Spleen (tissue), 7 donors: Measurements from ENCODE around the gene POU6F2.

ENCODE experiments used
- CTCF ChIP-seq, 11 experiments: fragments of 200-600 bp in 7 of 11; fragments of 450-650 bp in 4 of 11; sonication (generic) in 4 of 11; IDR thresholded peaks in 8 of 11; conservative IDR thresholded peaks in 3 of 11; 1 replicate in 7 of 11; 2 replicates in 4 of 11; pipeline versions ENCODE4 v1.4.0 to v1.8.0; 2016 to 2021; ENCODE audit warnings: antibody characterized with exemption in 11 of 11, inconsistent platforms in 4 of 11, mild to moderate bottlenecking in 1 of 11
- POLR2A ChIP-seq, 3 donors: fragments of 450-650 bp; IDR thresholded peaks; one replicate each; pipeline ENCODE4 v1.5.1; 2017; ENCODE audit warnings: antibody characterized with exemption in 3 of 3, mild to moderate bottlenecking in 1 of 3
- POLR2AphosphoS5 ChIP-seq, 3 donors: sonication (generic); formaldehyde crosslinking; IDR thresholded peaks; one replicate each; pipeline ENCODE4 v1.5.1; 2017; ENCODE audit warnings: antibody characterized with exemption in 3 of 3
- donor health status: DM: no; HTN: no; CAD: no; lungs with moderate emphysema.
- donor health status: DM: no; HTN: no; CAD: no.
- donor health status: DM: no; HTN: no; CAD: no.

GRCh38 chr7:39510864-39511354, 533.2 kb downstream of the POU6F2 start:
- no peak for TF ChIP-seq CTCF (IDR thresholded peaks at IDR 0.05 in 8 of 11, conservative IDR thresholded peaks at IDR 0.05 in 3 of 11)
- TF ChIP-seq POLR2A (IDR thresholded peaks at IDR 0.05): no peak
- TF ChIP-seq POLR2AphosphoS5 (IDR thresholded peaks at IDR 0.05): no peak
